Adrenal gland (tissue), 5 donors: ENCODE data around the gene DBI.

Experiments
- CTCF ChIP-seq, 6 experiments: fragments of 450-650 bp in 4 of 6; fragments of 200-600 bp in 2 of 6; sonication (generic) in 1 of 6; IDR thresholded peaks; 1 replicate in 5 of 6; 2 replicates in 1 of 6; pipeline versions ENCODE4 v1.5.1 to v1.8.0; 2016 to 2021; ENCODE audit warnings: antibody characterized with exemption in 6 of 6, mild to moderate bottlenecking in 2 of 6, moderate library complexity in 1 of 6
- POLR2A ChIP-seq, 2 donors: fragments of 450-650 bp; IDR thresholded peaks; one replicate each; pipeline ENCODE4 v1.6.1; 2017; ENCODE audit warnings: antibody characterized with exemption in 2 of 2, mild to moderate bottlenecking in 2 of 2, moderate library complexity in 1 of 2
- donor health status: DM: no; HTN: no; CAD: no.

- TF ChIP-seq CTCF (IDR thresholded peaks at IDR 0.05) (no peak), POLR2A (IDR thresholded peaks at IDR 0.05) (no peak)
Observed at GRCh38 chr2:119360423-119360966, 6.3 kb upstream of the DBI start.
